Measurements from ENCODE around the gene SAMD10. TPM values are rescaled to one million over a fixed set of nuclear protein-coding genes. Genes with fewer than 3 reads are reported as not detected.
A peak's percentile ranks its signal among the peaks of the same experiment; 100 is the strongest.
"Not testable (repeated sequence)": the region's sequence is repeated elsewhere in the genome, so short reads cannot be mapped to it uniquely, and the experiment has no call there.

The SAMD10 gene
- total RNA-seq, 1 donor from 2014 or later: 6.0 TPM

- ATAC-seq (ENCODE audit: poor library complexity): no peak
- intact Hi-C loops (cut with DNase I): loop anchor here (2.0 to 5.0 kb wide), 3 partner anchors 65 to 434 kb away; no protein-coding TSS in a partner anchor
- no peak for DNase-seq
Observed at GRCh38 chr20:63972312-63973159, 6.9 kb downstream of the SAMD10 start.

DNA sequence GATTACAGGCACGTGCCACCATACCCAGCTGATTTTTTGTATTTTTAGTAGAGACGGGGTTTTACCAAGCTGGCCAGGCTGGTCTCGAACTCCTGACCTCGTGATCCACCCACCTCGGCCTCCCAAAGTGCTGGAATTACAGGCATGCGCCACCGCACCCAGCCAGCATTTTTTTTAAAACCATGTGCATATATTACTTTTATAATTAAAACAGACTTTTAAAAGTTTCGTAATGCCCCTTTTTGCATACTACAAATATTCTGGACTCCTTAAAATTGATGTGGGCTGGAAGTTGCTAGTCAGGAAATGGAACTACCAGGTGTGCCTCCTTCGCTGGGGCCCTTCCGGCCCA lies 7.5 kb downstream of the SAMD10 start:
- ATAC-seq (ENCODE audit: poor library complexity); DNase-seq: not testable (repeated sequence)
- intact Hi-C loops (cut with DNase I): loop anchor here (2.0 to 5.0 kb wide), 3 partner anchors 65 to 433 kb away; no protein-coding TSS in a partner anchor

- no peak for ATAC-seq (ENCODE audit: poor library complexity)
- intact Hi-C loops (cut with DNase I): loop anchor here (5.0 kb wide), 2 partner anchors 64 to 79 kb away; no protein-coding TSS in a partner anchor
- no peak for DNase-seq
Observed at GRCh38 chr20:63970714-63971431, 8.6 kb downstream of the SAMD10 start.

GRCh38 chr20:63969838-63970713 lies 9.4 kb downstream of the SAMD10 start, which contains the start of gene ZNF512B:
Gene ZNF512B, minus strand, starts transcription at chr20:63969930. Its CDS starts 1,980 bp downstream, at chr20:63967950.
- intact Hi-C loops (cut with DNase I): loop anchor here (5.0 kb wide), 2 partner anchors 63 to 78 kb away; no protein-coding TSS in a partner anchor
- ATAC-seq (ENCODE audit: poor library complexity) (peak; percentile 55), DNase-seq (peak; percentile 81)

- peak; percentile 41 for DNase-seq
- ATAC-seq (ENCODE audit: poor library complexity): no peak
- intact Hi-C loops (cut with DNase I): no loop called here
Observed at GRCh38 chr20:63968928-63969760, 10.3 kb downstream of the SAMD10 start.

DNA sequence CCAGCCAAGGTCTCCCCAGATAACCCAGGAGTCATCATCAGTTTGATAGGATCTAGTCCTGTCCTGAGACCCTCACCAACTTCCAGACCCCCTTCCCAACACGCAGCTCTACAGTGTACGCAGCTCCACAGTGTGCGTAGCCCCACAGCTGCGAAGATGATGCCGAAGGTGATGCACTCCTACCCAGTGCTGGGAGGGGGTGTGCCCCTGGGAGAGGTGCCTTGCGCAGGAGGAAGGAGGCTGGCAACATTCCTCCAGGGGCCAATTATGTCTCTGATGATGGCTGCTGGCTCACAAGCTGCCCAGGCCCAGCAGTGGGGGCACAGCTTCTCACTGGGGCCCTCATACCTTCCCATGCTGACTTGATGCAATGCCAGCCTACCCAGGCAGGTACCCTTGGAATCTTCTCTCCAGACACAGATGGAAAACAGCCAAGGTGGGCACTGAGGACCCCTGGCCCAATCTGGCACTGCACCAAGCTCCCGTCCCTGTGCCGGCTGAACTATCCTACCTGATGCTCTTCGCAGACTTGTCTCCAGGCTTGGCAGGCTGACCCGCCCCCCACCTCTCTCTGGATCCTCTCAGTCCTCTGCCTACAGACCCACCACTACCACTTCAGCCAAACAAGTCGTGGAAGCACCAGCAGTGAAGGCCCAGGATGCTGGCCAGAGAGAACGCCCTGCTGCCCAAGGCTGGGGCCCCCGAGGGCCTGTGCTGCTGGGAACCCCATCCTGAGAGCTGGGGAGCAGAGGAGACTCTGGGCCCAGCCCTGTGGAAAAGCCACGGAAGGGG lies 11.1 kb downstream of the SAMD10 start:
- DNase-seq: peak; percentile 40
- ATAC-seq (ENCODE audit: poor library complexity): no peak
- intact Hi-C loops (cut with DNase I): no loop called here

DNA sequence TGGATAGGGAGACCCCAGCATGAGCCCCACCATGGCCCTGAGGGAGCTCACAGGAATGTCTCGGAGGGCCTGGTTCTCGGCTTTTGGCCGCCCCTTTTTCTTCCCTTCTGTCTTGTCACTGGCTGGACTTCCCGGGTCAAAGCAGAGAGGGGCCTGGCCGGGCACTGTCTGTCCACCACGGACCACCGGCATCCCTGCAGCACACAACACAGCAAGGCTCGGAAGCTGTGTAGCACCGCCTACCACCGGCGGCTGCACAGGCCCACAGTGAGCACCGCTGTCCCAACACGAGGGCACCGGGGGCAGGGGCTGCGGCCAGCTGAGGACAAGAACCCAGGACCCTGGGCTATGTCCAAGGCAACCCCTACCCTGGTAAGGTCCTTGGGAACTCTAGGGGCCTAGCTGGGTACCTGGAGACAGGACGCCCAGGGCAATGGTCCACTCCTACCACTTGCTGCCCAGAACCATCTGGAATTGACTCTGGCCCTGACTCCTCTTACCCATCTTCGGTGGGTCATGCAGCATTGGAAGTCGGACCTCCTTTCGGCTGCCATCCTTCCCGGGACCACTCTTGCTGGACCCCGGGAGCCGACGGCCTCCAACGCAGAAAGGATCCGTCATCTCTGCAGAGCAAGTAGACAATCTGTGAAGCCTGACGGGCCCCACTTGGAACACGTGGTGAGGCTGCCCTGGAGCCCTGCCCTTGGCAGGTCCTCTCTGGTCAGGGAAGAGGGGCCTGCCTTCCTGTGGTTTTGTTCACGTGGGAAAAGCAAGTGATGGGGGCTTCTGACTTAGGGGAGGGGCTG lies 11.9 kb downstream of the SAMD10 start:
- DNase-seq (peak; percentile 42), ATAC-seq (ENCODE audit: poor library complexity) (no peak)

GRCh38 chr20:63966944-63967322 lies 12.5 kb downstream of the SAMD10 start:
- DNase-seq (peak; percentile 25), ATAC-seq (ENCODE audit: poor library complexity) (no peak)
- intact Hi-C loops (cut with DNase I): no loop called here

More for the DNA sequence above, 11.9 kb downstream of the SAMD10 start:
- intact Hi-C loops (cut with DNase I): no loop called here

GRCh38 chr20:63966172-63966943 lies 13.1 kb downstream of the SAMD10 start:
- ATAC-seq (ENCODE audit: poor library complexity) (no peak), DNase-seq (no peak)
- intact Hi-C loops (cut with DNase I): no loop called here

GRCh38 chr20:63964412-63964811 lies 15.0 kb downstream of the SAMD10 start:
- intact Hi-C loops (cut with DNase I): no loop called here
- no peak for ATAC-seq (ENCODE audit: poor library complexity)
- peak; percentile 32 for DNase-seq

DNA sequence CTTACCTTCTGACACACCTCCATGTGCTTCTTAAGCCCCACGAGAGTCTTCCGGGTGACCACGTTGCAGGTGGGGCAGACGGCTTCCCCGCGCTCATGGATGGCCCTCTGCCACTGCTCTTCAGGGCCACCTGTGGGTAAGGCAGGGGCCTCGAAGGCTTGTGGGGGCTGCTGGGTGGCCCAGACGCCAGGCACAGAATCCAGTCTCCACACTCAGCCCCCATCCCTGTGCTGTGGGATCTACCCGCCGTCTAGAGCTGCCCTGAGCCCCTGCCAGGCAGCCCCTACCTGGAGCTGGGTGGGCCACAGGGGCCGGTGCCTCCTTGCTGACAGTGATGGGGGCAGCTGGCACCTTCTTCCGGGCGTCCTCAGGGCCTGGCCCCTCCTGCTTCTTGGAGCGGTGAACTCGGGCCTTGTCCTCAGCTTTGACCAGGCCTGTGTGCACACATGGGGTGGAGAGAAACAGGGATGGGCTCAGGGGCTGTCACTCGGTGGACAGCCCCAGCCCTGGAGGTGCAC lies 15.6 kb downstream of the SAMD10 start:
- DNase-seq (peak; percentile 17), ATAC-seq (ENCODE audit: poor library complexity) (no peak)

GRCh38 chr20:63963348-63963741 lies 16.1 kb downstream of the SAMD10 start:
- DNase-seq (no peak), ATAC-seq (ENCODE audit: poor library complexity) (no peak)
- intact Hi-C loops (cut with DNase I): no loop called here

More for the DNA sequence above, 15.6 kb downstream of the SAMD10 start:
- intact Hi-C loops (cut with DNase I): no loop called here

- intact Hi-C loops (cut with DNase I): no loop called here
- ATAC-seq (ENCODE audit: poor library complexity): no peak
- DNase-seq: peak; percentile 37
Observed at GRCh38 chr20:63962426-63963347, 16.8 kb downstream of the SAMD10 start.

DNA sequence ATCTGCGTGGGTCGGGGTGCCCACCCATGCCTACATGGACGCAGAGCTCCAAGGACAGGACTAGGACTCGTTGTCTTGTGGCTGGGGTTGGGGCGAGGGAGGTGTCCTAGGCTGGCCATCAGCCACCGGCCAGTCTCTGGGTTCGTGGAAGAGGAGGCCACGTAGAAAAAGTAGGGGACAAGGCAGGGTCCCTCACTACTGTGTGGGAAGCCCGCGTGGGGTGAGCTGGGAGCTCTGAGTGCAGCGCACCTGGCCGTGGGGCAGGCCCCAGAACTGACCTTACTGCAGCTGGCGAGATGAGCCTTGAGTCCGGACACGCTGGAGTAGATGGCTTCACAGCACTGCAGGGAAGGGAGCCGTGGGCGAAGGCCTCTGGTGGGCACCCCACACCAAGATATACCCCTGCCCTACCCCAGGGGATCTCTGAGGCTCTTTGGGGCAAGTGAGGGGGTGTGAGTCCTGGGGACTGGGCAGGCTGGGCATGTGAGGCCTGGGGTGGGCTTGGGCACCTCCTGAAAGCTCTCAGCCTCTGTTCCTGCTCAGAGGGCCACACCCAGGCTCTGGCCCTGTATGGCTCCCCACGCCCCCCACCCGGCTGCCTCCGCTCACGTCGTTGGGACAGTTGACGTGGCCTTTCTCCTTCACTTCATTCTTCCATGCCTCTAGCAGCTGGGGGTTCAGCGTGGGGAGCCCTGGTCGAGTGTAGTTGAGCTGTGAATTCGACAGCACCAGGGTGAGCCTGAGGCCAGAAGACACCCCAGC lies 17.6 kb downstream of the SAMD10 start:
- DNase-seq (peak; percentile 24), ATAC-seq (ENCODE audit: poor library complexity) (no peak)
- intact Hi-C loops (cut with DNase I): no loop called here
